GM23248 (cell line): ENCODE measurements around the gene FER. TPM values are rescaled to one million over a fixed set of nuclear protein-coding genes. Genes with fewer than 3 reads are reported as not detected.

Experiments
- DNase-seq: peaks from one replicate; pipeline ENCODE4 v3.0.0-alpha.2; 2015
- H2AFZ ChIP-seq: fragments of 200-600 bp; sonication (generic); 2 replicates; pipeline ENCODE4 v1.6.1; 2016; ENCODE audit warnings: antibody characterized with exemption
- H3F3A ChIP-seq: fragments of 200-600 bp; sonication (generic); 2 replicates; pipeline ENCODE4 v1.6.1; 2016; ENCODE audit warnings: mild to moderate bottlenecking, antibody characterized with exemption, mixed run types; ENCODE audit not compliant: insufficient read depth
- H3K27ac ChIP-seq: fragments of 200-600 bp; sonication (generic); 2 replicates; pipeline ENCODE4 v1.5.1; 2016; ENCODE audit warnings: mild to moderate bottlenecking
- H3K27me3 ChIP-seq: fragments of 200-600 bp; sonication (generic); replicated peaks from 2 replicates; pipeline ENCODE4 v1.6.1; 2016; ENCODE audit warnings: mild to moderate bottlenecking; ENCODE audit not compliant: insufficient read depth
- H3K36me3 ChIP-seq: fragments of 200-600 bp; sonication (generic); 2 replicates; pipeline ENCODE4 v1.6.1; 2016; ENCODE audit warnings: low read depth, mild to moderate bottlenecking
- H3K4me1 ChIP-seq: fragments of 200-600 bp; sonication (generic); 2 replicates; pipeline ENCODE4 v1.6.1; 2016; ENCODE audit warnings: mild to moderate bottlenecking; ENCODE audit not compliant: insufficient read depth
- H3K4me2 ChIP-seq: fragments of 200-600 bp; sonication (generic); one replicate; pipeline ENCODE4 v1.6.1; 2016; ENCODE audit warnings: mild to moderate bottlenecking; ENCODE audit not compliant: unreplicated experiment
- H3K4me3 ChIP-seq: fragments of 200-600 bp; sonication (generic); 2 replicates; pipeline ENCODE4 v1.5.1; 2016; ENCODE audit warnings: mild to moderate bottlenecking
- H3K79me2 ChIP-seq: fragments of 200-600 bp; sonication (generic); 2 replicates; pipeline ENCODE4 v1.6.1; 2016; ENCODE audit warnings: mild to moderate bottlenecking; ENCODE audit not compliant: insufficient read depth
- H3K9ac ChIP-seq: fragments of 200-600 bp; sonication (generic); 2 replicates; pipeline ENCODE4 v1.6.1; 2016; ENCODE audit warnings: mild to moderate bottlenecking
- H3K9me2 ChIP-seq: fragments of 200-600 bp; sonication (generic); 2 replicates; pipeline ENCODE4 v1.6.1; 2016; ENCODE audit warnings: mixed run types, mild to moderate bottlenecking, moderate library complexity; ENCODE audit not compliant: insufficient read depth
- H3K9me3 ChIP-seq: fragments of 200-600 bp; sonication (generic); one replicate; pipeline ENCODE4 v1.6.1; 2017; ENCODE audit warnings: low read depth
- H4K20me1 ChIP-seq: fragments of 200-600 bp; sonication (generic); 2 replicates; pipeline ENCODE4 v1.6.0; 2016; ENCODE audit not compliant: insufficient read depth
- EZH2 ChIP-seq: fragments of 200-600 bp; sonication (generic); IDR thresholded peaks from 2 replicates; pipeline ENCODE4 v1.6.1; 2018; ENCODE audit warnings: antibody characterized with exemption, mild to moderate bottlenecking; ENCODE audit not compliant: insufficient read depth, poor library complexity, severe bottlenecking
- EZH2phosphoT487 ChIP-seq: fragments of 200-600 bp; sonication (generic); IDR thresholded peaks from 2 replicates; pipeline ENCODE4 v1.6.1; 2018; ENCODE audit warnings: antibody characterized with exemption, moderate library complexity, mild to moderate bottlenecking, low read depth; ENCODE audit not compliant: insufficient read depth
- WGBS, 2 experiments: methylation state at CpG; one replicate each; pipeline ENCODE4 v1.1.6; 2015 to 2017; ENCODE audit warnings: low lambda C conversion rate in 2 of 2, low coverage in 1 of 2; ENCODE audit errors: missing lambda C conversion rate in 2 of 2; 5-methylcytosine and 5-hydroxymethylcytosine counted together
- in situ Hi-C: fragments of 300-500 bp; cut with MboI; formaldehyde crosslinking; loops from 2 replicates; pipeline ENCODE4 v1.15.0; 2020
- polyA plus RNA-seq: library from polyadenylated mRNA; unstranded; fragments of >200 nt; fragmentation: Nextera tagmentation; extraction: Ambion mirVana; gene quantifications from 2 replicates; pipeline ENCODE4 v1.2.1, GENCODE V29; 2016
- total RNA-seq: library from RNA; depleted of rRNA; stranded (reverse); fragments of >200 nt; shearing (Covaris generic); gene quantifications from 2 replicates; pipeline ENCODE4 v1.2.3, GENCODE V29; 2014

FER gene
- total and polyA plus RNA-seq, 2 experiments from 2014 or later, result 16.6 to 24.9 TPM

DNA sequence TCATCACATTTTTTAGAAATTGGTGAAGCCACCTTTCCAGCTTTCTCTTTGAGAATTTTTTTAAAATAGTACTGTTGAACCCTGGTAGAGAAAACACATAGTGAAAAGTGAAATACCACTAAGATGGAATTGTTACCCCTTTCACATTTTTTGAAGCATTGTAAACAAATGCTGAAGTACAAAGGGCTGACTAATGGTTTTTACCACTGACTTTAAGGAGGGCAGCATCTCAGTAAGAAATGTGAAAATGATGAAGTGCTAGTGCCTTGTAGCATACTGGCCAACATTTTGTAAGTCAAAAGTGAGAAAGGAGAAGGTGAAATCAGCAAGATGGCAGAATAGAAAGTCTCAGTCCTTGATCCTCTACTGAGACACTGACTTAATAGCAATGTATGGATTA is 341.5 kb downstream of the FER start:
- no peaks in the 10 kb centered on the region for H3K9me2 ChIP-seq
- H3K4me3 ChIP-seq, result no peak overlapping the region
- no peak overlapping the region for H3K27ac ChIP-seq
- no peak for TF ChIP-seq EZH2
- TF ChIP-seq EZH2phosphoT487, result no peak
- H3K4me2 ChIP-seq, result no peak overlapping the region
- H2AFZ ChIP-seq, result no peak overlapping the region
- no peaks in the 10 kb centered on the region for H3K4me1 ChIP-seq
- no peak overlapping the region for H3K9ac ChIP-seq
- H4K20me1 ChIP-seq, result no peaks in the 10 kb centered on the region
- in situ Hi-C loops, result no loop called here
- no peaks in the 10 kb centered on the region for H3K27me3 ChIP-seq
- no peaks in the 10 kb centered on the region for H3K79me2 ChIP-seq
- no peaks in the 10 kb centered on the region for H3F3A ChIP-seq
- no peaks in the 10 kb centered on the region for H3K9me3 ChIP-seq
- no peak for DNase-seq
- H3K36me3 ChIP-seq, result no peaks in the 10 kb centered on the region

DNA sequence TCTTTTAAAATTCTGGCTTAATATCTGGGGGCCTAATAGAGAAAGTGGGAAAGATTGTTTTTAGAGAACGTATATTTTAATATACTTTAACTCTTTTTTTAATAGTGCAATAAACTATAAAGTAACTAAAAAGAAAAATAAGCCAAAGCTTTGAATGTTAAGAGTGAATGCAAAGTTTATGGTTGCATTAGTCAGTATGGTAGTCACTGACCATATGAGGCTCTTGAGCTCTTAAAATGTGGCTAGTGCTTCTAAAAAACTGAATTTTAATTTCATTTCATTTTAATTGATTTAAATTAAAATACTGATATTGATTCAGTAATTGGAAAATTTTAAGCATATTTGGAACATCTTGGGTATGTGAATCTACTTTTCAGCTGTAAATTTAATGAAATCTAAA is 351.4 kb downstream of the FER start:
- no peaks in the 10 kb centered on the region; the same call in 1 of the 2 replicates for H3K9me2 ChIP-seq
- H3K27me3 ChIP-seq, result no peaks in the 10 kb centered on the region
- WGBS, 2 experiments, result 37 to 55% methylated on average over 1 of the region's 1 CpG
- no peak overlapping the region for H3K9ac ChIP-seq
- 0 out of 2 replicates have a peak overlapping the region, but pooled peaks have one; percentile 5 for H3K27ac ChIP-seq
- no peaks in the 10 kb centered on the region for H3K36me3 ChIP-seq
- no peak overlapping the region for H3K4me3 ChIP-seq
- no peaks in the 10 kb centered on the region for H3K9me3 ChIP-seq
- H3K4me1 ChIP-seq, result peaks cover 17% of the 10 kb centered on the region
- in situ Hi-C loops, result no loop called here
- H3K4me2 ChIP-seq, result peak overlapping the region; percentile 49
- H2AFZ ChIP-seq, result no peak overlapping the region
- peak; percentile 58 for DNase-seq
- no peaks in the 10 kb centered on the region for H3K79me2 ChIP-seq
- H3F3A ChIP-seq, result 0 out of 2 replicates have a peak, but pooled peaks cover 1% of the 10 kb centered on the region
- no peaks in the 10 kb centered on the region for H4K20me1 ChIP-seq
- TF ChIP-seq EZH2 (no peak), EZH2phosphoT487 (no peak)

DNA sequence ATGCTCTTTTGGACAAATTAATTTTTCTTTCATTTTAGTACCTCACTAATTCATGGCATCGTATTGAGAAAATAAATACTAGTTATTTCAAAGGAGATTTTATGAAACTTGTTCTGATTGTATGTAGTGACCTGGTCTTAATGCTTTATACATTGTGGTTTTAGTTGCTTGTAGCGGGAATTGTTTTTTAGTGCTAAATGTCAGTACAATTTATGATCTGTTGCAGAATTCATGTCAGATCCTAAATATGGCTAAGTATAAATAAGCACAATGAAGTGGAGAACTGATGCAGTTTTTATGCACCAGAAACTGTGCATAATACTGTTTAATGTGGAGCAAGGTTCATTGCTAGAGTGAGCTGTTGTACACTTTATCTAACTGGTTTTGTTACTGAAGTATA is 353.3 kb downstream of the FER start:
- in situ Hi-C loops, result no loop called here
- Histone ChIP-seq H3K4me1 (peaks cover 28% of the 10 kb centered on the region), H3K9me3 (no peaks in the 10 kb centered on the region), H3K27me3 (no peaks in the 10 kb centered on the region), H3K9me2 (no peaks in the 10 kb centered on the region; the same call in 1 of the 2 replicates), H3K79me2 (no peaks in the 10 kb centered on the region), H2AFZ (no peak overlapping the region), H3K9ac (no peak overlapping the region), H4K20me1 (no peaks in the 10 kb centered on the region), H3F3A (peaks cover 10% of the 10 kb centered on the region), H3K36me3 (no peaks in the 10 kb centered on the region), H3K4me2 (no peak overlapping the region), H3K4me3 (no peak overlapping the region), H3K27ac (no peak overlapping the region)
- no peak for DNase-seq
- TF ChIP-seq EZH2phosphoT487 (no peak), EZH2 (no peak)
- WGBS, 2 experiments, result 94 to 96% methylated on average over 2 of the region's 2 CpGs

DNA sequence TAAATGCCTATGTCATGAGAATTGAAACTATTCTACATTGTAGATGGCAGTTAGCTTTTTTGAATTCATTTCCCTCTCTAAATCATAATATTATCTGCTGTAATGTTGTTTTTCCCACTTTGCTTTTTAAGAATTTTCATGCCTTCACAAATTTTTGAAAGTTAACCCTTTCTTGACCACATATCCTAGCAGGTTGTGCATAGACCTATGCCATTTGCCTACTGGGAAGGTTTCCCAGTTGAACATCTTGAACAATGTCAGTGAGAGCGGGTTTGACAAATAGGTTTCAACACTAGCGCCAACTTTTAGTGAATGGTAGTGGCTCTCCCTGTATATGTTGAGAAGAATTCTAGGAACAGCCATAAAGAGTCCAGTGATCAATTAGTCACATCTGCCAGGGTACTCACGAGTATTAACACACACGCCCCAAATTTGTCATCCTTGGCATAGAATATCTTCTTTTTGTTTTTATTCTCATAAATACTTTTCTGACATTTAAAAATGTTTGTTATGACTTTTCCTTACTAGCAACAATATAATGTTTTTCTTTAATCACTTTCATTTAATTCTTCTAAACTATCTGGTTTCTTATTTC is 354.5 kb downstream of the FER start:
- H3K9me3 ChIP-seq, result no peaks in the 10 kb centered on the region
- no peak overlapping the region for H2AFZ ChIP-seq
- H3K9ac ChIP-seq, result no peak overlapping the region
- H3K36me3 ChIP-seq, result no peaks in the 10 kb centered on the region
- WGBS, 2 experiments, result 56 to 60% methylated on average over 4 of the region's 4 CpGs
- peak; percentile 52 for DNase-seq
- in situ Hi-C loops, result no loop called here
- no peak overlapping the region for H3K27ac ChIP-seq
- TF ChIP-seq EZH2 (no peak), EZH2phosphoT487 (no peak)
- peaks cover 41% of the 10 kb centered on the region for H3K4me1 ChIP-seq
- no peaks in the 10 kb centered on the region for H4K20me1 ChIP-seq
- H3K79me2 ChIP-seq, result no peaks in the 10 kb centered on the region
- H3K4me3 ChIP-seq, result no peak overlapping the region
- H3K27me3 ChIP-seq, result no peaks in the 10 kb centered on the region
- no peak overlapping the region for H3K4me2 ChIP-seq
- peaks cover 22% of the 10 kb centered on the region for H3F3A ChIP-seq
- no peaks in the 10 kb centered on the region; the same call in 1 of the 2 replicates for H3K9me2 ChIP-seq
